ENCODE results near the gene FAAH.

DNA sequence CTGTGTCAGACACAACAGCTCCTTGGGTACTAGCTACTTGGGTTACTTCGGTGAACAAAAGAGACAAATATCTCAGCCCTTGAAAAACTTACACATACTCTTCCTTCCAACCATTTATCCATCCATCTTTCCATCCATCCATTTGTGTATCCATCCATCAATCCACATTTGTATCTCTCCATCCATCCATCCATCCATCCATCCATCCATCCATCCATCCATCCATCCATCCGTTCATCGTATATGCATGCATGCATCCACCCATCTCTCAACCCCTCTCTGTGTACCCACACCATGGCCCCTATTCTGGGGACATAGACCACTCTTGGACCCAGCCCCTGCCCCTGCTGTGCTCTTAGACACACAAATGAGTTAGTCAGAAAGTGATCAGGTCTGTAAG is 40.2 kb downstream of the FAAH start:
- TF ChIP-seq ELF4 (IDR thresholded peaks at IDR 0.05) (no peak), SP1 (IDR thresholded peaks at IDR 0.05) (no peak), L3MBTL2 (conservative IDR thresholded peaks at IDR 0.05) (no peak), BHLHE40 (IDR thresholded peaks at IDR 0.05; ENCODE audit: borderline replicate concordance) (no peak), FOXK2 (IDR thresholded peaks at IDR 0.05) (no peak), HDGF (IDR thresholded peaks at IDR 0.05; ENCODE audit: borderline replicate concordance) (no peak)
- TF ChIP-seq, protein P1, sequence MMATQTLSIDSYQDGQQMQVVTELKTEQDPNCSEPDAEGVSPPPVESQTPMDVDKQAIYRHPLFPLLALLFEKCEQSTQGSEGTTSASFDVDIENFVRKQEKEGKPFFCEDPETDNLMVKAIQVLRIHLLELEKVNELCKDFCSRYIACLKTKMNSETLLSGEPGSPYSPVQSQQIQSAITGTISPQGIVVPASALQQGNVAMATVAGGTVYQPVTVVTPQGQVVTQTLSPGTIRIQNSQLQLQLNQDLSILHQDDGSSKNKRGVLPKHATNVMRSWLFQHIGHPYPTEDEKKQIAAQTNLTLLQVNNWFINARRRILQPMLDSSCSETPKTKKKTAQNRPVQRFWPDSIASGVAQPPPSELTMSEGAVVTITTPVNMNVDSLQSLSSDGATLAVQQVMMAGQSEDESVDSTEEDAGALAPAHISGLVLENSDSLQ (IDR thresholded peaks at IDR 0.05) = no peak
